Smooth muscle cell (in vitro differentiated cells): Measurements from ENCODE around the gene NEAT1. TPM values are rescaled to one million over a fixed set of nuclear protein-coding genes. Genes with fewer than 3 reads are reported as not detected.

Source experiments
- DNase-seq: peaks from one replicate; lab custom pipeline; 2025; ENCODE audit not compliant: unreplicated experiment; lab: John Stamatoyannopoulos, UW
- H2AFZ ChIP-seq: fragments of 200-600 bp; sonication (generic); 2 replicates; pipeline ENCODE4 v1.6.0; 2016; ENCODE audit warnings: antibody characterized with exemption, low read depth, mild to moderate bottlenecking
- H3F3A ChIP-seq: fragments of 200-600 bp; sonication (generic); 2 replicates; pipeline ENCODE4 v1.6.0; 2017; ENCODE audit warnings: antibody characterized with exemption, low read depth
- H3K27ac ChIP-seq: fragments of 200-600 bp; sonication (generic); 2 replicates; pipeline ENCODE4 v1.5.1; 2016; ENCODE audit warnings: low read depth, mild to moderate bottlenecking
- H3K27me3 ChIP-seq: fragments of 200-600 bp; sonication (generic); 2 replicates; pipeline ENCODE4 v1.6.1; 2016; ENCODE audit warnings: low read depth, mild to moderate bottlenecking
- H3K36me3 ChIP-seq: fragments of 200-600 bp; sonication (generic); 2 replicates; pipeline ENCODE4 v1.5.1; 2016; ENCODE audit warnings: low read depth
- H3K4me1 ChIP-seq: fragments of 200-600 bp; sonication (generic); 2 replicates; pipeline ENCODE4 v1.5.1; 2016; ENCODE audit warnings: low read depth
- H3K4me2 ChIP-seq: fragments of 200-600 bp; sonication (generic); 2 replicates; pipeline ENCODE4 v1.6.0; 2016; ENCODE audit warnings: mild to moderate bottlenecking
- H3K4me3 ChIP-seq: fragments of 200-600 bp; sonication (generic); 2 replicates; pipeline ENCODE4 v1.5.1; 2016; ENCODE audit warnings: mild to moderate bottlenecking
- H3K79me2 ChIP-seq: fragments of 200-600 bp; sonication (generic); 2 replicates; pipeline ENCODE4 v1.6.0; 2016; ENCODE audit warnings: low read depth, mild to moderate bottlenecking
- H3K9ac ChIP-seq: fragments of 200-600 bp; sonication (generic); 2 replicates; pipeline ENCODE4 v1.6.0; 2016; ENCODE audit warnings: low read depth
- H3K9me3 ChIP-seq: fragments of 200-600 bp; sonication (generic); replicated peaks from 2 replicates; pipeline ENCODE4 v1.5.1; 2016; ENCODE audit warnings: low read depth
- H4K20me1 ChIP-seq: fragments of 200-600 bp; sonication (generic); 2 replicates; pipeline ENCODE4 v1.6.0; 2016; ENCODE audit warnings: low read depth
- WGBS: methylation state at CpG from one replicate; pipeline ENCODE4 v1.1.7; 2016; ENCODE audit warnings: low lambda C conversion rate; 5-methylcytosine and 5-hydroxymethylcytosine counted together
- polyA plus RNA-seq: library from polyadenylated mRNA; unstranded; fragments of >200 nt; fragmentation: Nextera tagmentation; extraction: Ambion mirVana; gene quantifications from 2 replicates; pipeline ENCODE4 v1.2.1, GENCODE V29; 2016
- total RNA-seq: library from RNA; depleted of rRNA; stranded (reverse); fragments of >200 nt; gene quantifications from 2 replicates; pipeline ENCODE4 v1.2.3, GENCODE V29; 2014
- TF ChIP-seq, protein P1 (sequence below): fragments of 200-600 bp; sonication (generic); IDR thresholded peaks from 2 replicates; pipeline ENCODE4 v1.5.1; 2017; ENCODE audit warnings: borderline replicate concordance, mild to moderate bottlenecking, antibody characterized with exemption; ENCODE audit not compliant: insufficient read depth, poor library complexity, severe bottlenecking

The NEAT1 gene
- total and polyA plus RNA-seq, 2 experiments from 2014 or later = 14.9 to 155 TPM

DNA sequence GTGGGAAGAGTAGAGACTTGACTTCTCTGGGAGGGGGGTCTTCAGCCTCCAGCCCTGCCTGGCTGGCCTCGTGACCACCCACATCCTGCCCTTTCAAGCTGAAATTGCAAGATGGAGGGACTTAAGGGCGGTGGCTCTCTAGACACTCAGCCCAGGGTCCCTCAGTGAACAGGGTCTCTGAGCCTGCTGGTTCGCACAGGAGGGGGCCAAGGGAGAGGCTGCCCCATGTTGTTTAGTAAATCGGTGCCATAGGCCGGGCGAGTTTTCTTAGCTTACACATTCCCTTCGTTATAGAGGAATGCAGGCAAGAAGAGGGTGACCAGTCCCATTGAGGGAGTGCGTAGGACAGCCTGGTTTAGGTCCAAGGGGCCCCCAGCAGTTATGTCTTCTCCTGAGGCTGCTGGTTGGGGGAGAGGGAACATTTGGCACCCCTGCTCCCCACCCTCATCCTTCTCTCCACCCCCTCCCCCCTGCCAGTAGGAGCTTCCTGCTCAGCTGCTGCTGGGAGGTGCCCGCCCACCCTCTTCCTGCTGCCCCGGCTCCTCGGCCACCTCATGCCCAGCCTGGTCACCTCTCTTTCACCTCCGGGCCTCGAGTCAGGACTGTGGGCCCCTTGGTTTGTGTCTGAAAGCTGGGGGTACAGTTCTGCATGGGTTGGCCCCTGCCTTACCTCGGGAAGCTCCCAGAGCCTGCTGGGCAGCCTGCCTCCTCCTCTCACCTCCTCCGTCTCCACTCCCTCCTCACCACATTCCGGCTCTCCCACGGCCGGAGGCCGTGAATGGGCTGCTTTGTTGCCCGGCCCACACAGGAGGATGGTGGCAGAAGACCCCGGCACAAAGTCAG lies 32.3 kb upstream of the NEAT1 start:
- Histone ChIP-seq H3K27me3 (no peaks in the 10 kb centered on the region), H2AFZ (no peak overlapping the region), H3K36me3 (no peaks in the 10 kb centered on the region), H3K4me3 (peak overlapping the region; percentile 26), H3K79me2 (peaks cover 70% of the 10 kb centered on the region), H3K4me1 (peaks cover 31% of the 10 kb centered on the region), H3F3A (peaks cover 22% of the 10 kb centered on the region), H3K27ac (peak overlapping the region; percentile 83), H3K4me2 (peak overlapping the region; percentile 83), H4K20me1 (peaks cover 48% of the 10 kb centered on the region), H3K9me3 (no peaks in the 10 kb centered on the region), H3K9ac (peak overlapping the region; percentile 54)
- DNase-seq = no peak
- TF ChIP-seq, protein P1, sequence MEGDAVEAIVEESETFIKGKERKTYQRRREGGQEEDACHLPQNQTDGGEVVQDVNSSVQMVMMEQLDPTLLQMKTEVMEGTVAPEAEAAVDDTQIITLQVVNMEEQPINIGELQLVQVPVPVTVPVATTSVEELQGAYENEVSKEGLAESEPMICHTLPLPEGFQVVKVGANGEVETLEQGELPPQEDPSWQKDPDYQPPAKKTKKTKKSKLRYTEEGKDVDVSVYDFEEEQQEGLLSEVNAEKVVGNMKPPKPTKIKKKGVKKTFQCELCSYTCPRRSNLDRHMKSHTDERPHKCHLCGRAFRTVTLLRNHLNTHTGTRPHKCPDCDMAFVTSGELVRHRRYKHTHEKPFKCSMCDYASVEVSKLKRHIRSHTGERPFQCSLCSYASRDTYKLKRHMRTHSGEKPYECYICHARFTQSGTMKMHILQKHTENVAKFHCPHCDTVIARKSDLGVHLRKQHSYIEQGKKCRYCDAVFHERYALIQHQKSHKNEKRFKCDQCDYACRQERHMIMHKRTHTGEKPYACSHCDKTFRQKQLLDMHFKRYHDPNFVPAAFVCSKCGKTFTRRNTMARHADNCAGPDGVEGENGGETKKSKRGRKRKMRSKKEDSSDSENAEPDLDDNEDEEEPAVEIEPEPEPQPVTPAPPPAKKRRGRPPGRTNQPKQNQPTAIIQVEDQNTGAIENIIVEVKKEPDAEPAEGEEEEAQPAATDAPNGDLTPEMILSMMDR = no peak
- WGBS = 36% methylated on average over 19 of the region's 21 CpGs

DNA sequence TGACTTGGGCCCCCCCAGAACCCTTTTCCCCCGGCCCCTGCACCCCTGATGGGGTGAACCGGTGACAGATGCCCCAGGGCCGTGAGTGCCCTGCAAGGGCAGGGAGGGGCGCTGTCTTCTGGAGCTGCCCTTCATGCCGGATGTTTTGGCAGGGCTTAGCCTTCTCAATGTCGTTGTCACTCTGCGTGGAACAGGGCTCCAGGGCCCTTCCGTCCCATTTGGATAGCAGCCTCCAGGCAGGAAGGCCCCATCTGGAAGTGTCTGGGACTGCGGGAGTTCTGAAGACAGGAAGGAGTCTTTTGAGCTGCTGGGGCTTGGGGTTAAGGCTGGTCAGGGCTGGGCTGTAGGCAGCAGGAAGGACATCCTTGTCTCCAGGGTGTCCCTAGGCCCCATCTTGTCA lies 31.6 kb upstream of the NEAT1 start:
- Histone ChIP-seq H3K4me1 (peaks cover 30% of the 10 kb centered on the region), H3K27me3 (no peaks in the 10 kb centered on the region)
- TF ChIP-seq, protein P1 = no peak

DNA sequence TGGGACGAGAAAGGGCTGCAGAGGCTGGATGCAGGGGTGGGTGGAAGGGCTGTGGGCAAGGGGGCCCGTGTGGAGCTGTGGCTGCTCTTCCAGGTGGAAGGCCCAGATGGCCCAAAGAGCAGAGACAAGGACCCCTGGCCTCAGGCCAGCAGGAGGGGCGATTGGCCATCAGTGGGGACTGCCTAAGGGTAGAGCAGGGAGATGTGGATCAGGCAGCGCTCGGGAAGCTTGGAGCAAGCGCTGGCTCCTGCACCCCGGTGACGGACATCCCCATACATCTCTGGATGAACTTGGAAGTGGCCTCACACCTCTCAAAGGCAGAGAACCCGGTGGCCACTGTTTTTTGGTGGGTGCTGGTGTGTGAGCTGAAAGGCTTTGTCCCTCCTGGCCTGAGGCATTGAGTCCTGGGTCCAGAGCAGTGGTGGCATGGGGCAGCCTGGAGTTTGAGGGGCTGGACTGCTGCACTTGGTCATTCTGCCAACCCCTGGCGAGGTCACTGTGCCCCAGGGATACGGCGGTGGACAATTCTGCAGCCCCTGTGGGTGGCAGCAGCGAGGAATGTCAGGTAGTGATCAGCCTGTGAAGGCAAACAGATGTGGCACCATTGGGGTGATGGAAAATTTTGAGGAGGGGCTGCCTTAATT lies 30.3 kb upstream of the NEAT1 start:
- peaks cover 61% of the 10 kb centered on the region for H3K79me2 ChIP-seq

More for the DNA sequence above, 31.6 kb upstream of the NEAT1 start:
- H4K20me1 ChIP-seq = peaks cover 48% of the 10 kb centered on the region
- H3K9ac ChIP-seq = peak overlapping the region; percentile 54
- H3K4me2 ChIP-seq = peak overlapping the region; percentile 83
- no peaks in the 10 kb centered on the region for H3K9me3 ChIP-seq
- 37% methylated on average over 9 of the region's 9 CpGs for WGBS
- no peak overlapping the region for H2AFZ ChIP-seq
- H3F3A ChIP-seq = peaks cover 19% of the 10 kb centered on the region
- no peaks in the 10 kb centered on the region for H3K36me3 ChIP-seq
- H3K4me3 ChIP-seq = peak overlapping the region; percentile 26
- DNase-seq = no peak
- peaks cover 70% of the 10 kb centered on the region for H3K79me2 ChIP-seq
- H3K27ac ChIP-seq = peak overlapping the region; percentile 83

More for the DNA sequence above, 30.3 kb upstream of the NEAT1 start:
- Histone ChIP-seq H3K4me2 (no peak overlapping the region), H3K9me3 (no peaks in the 10 kb centered on the region), H3K9ac (no peak overlapping the region), H3K27me3 (no peaks in the 10 kb centered on the region), H3K27ac (no peak overlapping the region), H4K20me1 (peaks cover 50% of the 10 kb centered on the region), H3K4me3 (no peak overlapping the region), H3K36me3 (no peaks in the 10 kb centered on the region), H3K4me1 (peaks cover 20% of the 10 kb centered on the region), H2AFZ (no peak overlapping the region), H3F3A (peaks cover 16% of the 10 kb centered on the region)
- no peak for DNase-seq
- 86% methylated on average over 13 of the region's 13 CpGs for WGBS
- TF ChIP-seq, protein P1 = no peak
